GM19043 (cell line): ENCODE data around the gene UVSSA.
"Not testable (repeated sequence)": the region's sequence is repeated elsewhere in the genome, so short reads cannot be mapped to it uniquely, and the experiment has no call there.

Source experiments
- ATAC-seq: cut with Tn5 transposase; IDR thresholded peaks from one replicate; pipeline ENCODE4 v1.9.1; 2021; ENCODE audit warnings: low read depth; ENCODE audit not compliant: unreplicated experiment

The UVSSA gene

GRCh38 chr4:1329408-1330371, 17.3 kb upstream of the UVSSA start:
- no peak for ATAC-seq

- no peak for ATAC-seq
Measured at GRCh38 chr4:1330761-1331590, 16.0 kb upstream of the UVSSA start.

GRCh38 chr4:1331591-1332353, 15.2 kb upstream of the UVSSA start:
- ATAC-seq, result no peak

- no peak for ATAC-seq
Measured at GRCh38 chr4:1332686-1333085, 14.3 kb upstream of the UVSSA start.

- ATAC-seq, result no peak
Measured at GRCh38 chr4:1333256-1333655, 13.8 kb upstream of the UVSSA start.

GRCh38 chr4:1333851-1334578, 13.0 kb upstream of the UVSSA start:
- not testable (repeated sequence) for ATAC-seq

- ATAC-seq, result no peak
Measured at GRCh38 chr4:1334579-1334895, 12.5 kb upstream of the UVSSA start.

- not testable (repeated sequence) for ATAC-seq
Measured at GRCh38 chr4:1335193-1335883, 11.7 kb upstream of the UVSSA start.

- no peak for ATAC-seq
Measured at GRCh38 chr4:1336088-1336491, 10.9 kb upstream of the UVSSA start.

- ATAC-seq, result no peak
Measured at GRCh38 chr4:1337376-1337831, 9.6 kb upstream of the UVSSA start.

- no peak for ATAC-seq
Measured at GRCh38 chr4:1337951-1338751, 8.9 kb upstream of the UVSSA start.

GRCh38 chr4:1338752-1339414, 8.1 kb upstream of the UVSSA start:
- ATAC-seq, result no peak

- ATAC-seq, result no peak
Measured at GRCh38 chr4:1339489-1339888, 7.5 kb upstream of the UVSSA start.

- ATAC-seq, result no peak
Measured at GRCh38 chr4:1340181-1340747, 6.7 kb upstream of the UVSSA start.

- ATAC-seq, result no peak
Measured at GRCh38 chr4:1340861-1341260, 6.1 kb upstream of the UVSSA start.

GRCh38 chr4:1342003-1342402, 5.0 kb upstream of the UVSSA start:
- ATAC-seq, result no peak

GRCh38 chr4:1344696-1345095, 2.3 kb upstream of the UVSSA start:
- ATAC-seq, result no peak
